ENCODE data around the gene HAO2. TPM values are rescaled to one million over a fixed set of nuclear protein-coding genes. Genes with fewer than 3 reads are reported as not detected.

The HAO2 gene
- total RNA-seq, 1 experiment from 2014 or later: 0.13 TPM

- Histone ChIP-seq H3K9ac (ENCODE audit: extremely low read depth, insufficient read length, low read length) (no peak overlapping the region), H3K18ac (ENCODE audit: insufficient read length, low read depth, low read length) (no peak overlapping the region), H3K79me1 (ENCODE audit: insufficient read depth, low read depth, low read length, poor library complexity, severe bottlenecking) (no peaks in the 10 kb centered on the region), H3K4me1 (ENCODE audit: insufficient read depth, low read length) (no peaks in the 10 kb centered on the region), H3K14ac (ENCODE audit: insufficient read depth, low read length) (no peak overlapping the region), H2BK12ac (ENCODE audit: insufficient read length, low read depth, low read length) (no peak overlapping the region), H3K27ac (ENCODE audit: insufficient read length, low read depth, low read length) (no peak overlapping the region), H4K20me1 (ENCODE audit: control insufficient read depth, insufficient read depth, insufficient read length) (no peaks in the 10 kb centered on the region), H3T11ph (ENCODE audit: low read length) (no peak overlapping the region), H3K9me3 (ENCODE audit: control insufficient read depth, low read depth, low read length) (no peaks in the 10 kb centered on the region), H2BK120ac (ENCODE audit: low read depth, low read length, poor library complexity, severe bottlenecking) (no peak overlapping the region), H4K91ac (ENCODE audit: insufficient read length, low read depth, low read length) (no peak overlapping the region), H3K23ac (ENCODE audit: insufficient read length, low read depth, low read length) (no peak overlapping the region), H3K27me3 (ENCODE audit: insufficient read depth, low read length) (no peaks in the 10 kb centered on the region), H3K56ac (ENCODE audit: insufficient read length, low read depth, low read length) (no peak overlapping the region), H3K23me2 (ENCODE audit: insufficient read length, low read depth, low read length, poor library complexity, severe bottlenecking) (no peaks in the 10 kb centered on the region), H2BK20ac (ENCODE audit: low read depth, low read length, poor library complexity, severe bottlenecking) (no peak overlapping the region), H3K79me2 (ENCODE audit: insufficient read depth, low read length) (no peaks in the 10 kb centered on the region), H2AFZ (ENCODE audit: low read length) (no peak overlapping the region), H2AK5ac (ENCODE audit: insufficient read length, low read length) (no peak overlapping the region), H4K5ac (ENCODE audit: insufficient read length, low read depth, low read length) (no peak overlapping the region), H3K4ac (ENCODE audit: low read depth, low read length) (no peak overlapping the region), H2BK15ac (ENCODE audit: low read depth, low read length) (no peak overlapping the region), H2BK5ac (ENCODE audit: insufficient read length, low read length) (no peak overlapping the region), H4K8ac (replicated peaks; ENCODE audit: insufficient read length, low read depth, low read length) (no peak overlapping the region), H3K4me2 (ENCODE audit: insufficient read depth, insufficient read length, low read length) (no peak overlapping the region)
- no CpG with 5 or more reads among the region's 1 CpG for WGBS (ENCODE audit: extremely low coverage, insufficient read length, low lambda C conversion rate)
- Mint-ChIP-seq H3K4me1 (peaks cover 13 to 25% of the 10 kb centered on the region in 2 experiments), H3K27me3 (ENCODE audit: low read depth) (no peaks in the 10 kb centered on the region; the same call in none of the 2 replicates), H3K4me3 (no peak overlapping the region), H3K27ac (no peak overlapping the region), H3K9me3 (peaks cover 0 to 6% of the 10 kb centered on the region in 2 experiments; a peak in 4 of 5 replicates), H3K36me3 (ENCODE audit: insufficient read depth in 1 of 3, low read depth in 3 of 3) (peaks cover 1 to 5% (median 3%) of the 10 kb centered on the region in 3 experiments; a peak in 6 of 7 replicates)
- DNase-seq: no peak
- TF ChIP-seq CTCF (conservative IDR thresholded peaks at IDR 0.05): no peak
These were observed 7.4 kb upstream of the HAO2 start for GRCh38 chr1:119361205-119361604.
